ENCODE measurements around the gene CYGB. TPM values are rescaled to one million over a fixed set of nuclear protein-coding genes. Genes with fewer than 3 reads are reported as not detected.

The CYGB gene
- 9.2 and 10.0 TPM in 2 replicates for total RNA-seq

DNA sequence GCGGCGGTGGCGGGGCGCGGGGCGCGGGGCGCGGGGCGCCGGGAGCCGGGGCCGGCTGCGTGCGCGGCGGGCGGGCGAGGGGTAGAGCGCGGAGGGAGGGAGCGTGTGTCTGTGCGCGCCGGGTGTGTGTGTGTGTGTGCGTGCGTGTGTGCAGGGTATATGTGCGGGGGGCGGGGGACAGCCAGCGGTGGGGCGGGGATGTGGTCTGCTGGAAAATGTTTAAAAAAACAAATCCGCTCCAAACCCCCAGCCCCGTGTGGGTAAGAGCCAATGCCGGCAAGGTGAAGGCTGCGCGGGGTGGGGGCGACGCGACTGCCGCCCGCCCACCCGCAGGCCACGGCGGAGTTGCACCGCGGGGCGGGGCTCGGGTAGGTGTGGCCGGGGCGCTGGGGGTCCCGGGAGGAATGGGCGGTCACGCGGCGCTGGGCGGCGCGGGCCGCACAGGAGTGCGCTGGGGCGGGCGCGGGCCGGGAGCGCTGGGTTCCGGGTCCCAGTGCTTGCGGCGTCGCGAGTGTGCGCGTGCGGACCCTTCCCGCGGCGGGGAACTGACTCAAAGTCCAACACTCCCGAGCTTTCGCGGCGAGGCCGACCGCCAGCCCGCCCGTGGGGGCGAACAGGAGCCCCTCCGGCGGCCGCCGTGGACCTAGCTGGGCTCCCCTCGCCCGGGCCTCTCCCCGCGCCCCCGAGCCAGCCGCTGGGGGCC, at the start of gene CYGB:
Gene CYGB, minus strand, starts transcription at position 132 of the 703 bp plus-strand sequence. CDS start 167 bp downstream, outside the sequence.

DNA sequence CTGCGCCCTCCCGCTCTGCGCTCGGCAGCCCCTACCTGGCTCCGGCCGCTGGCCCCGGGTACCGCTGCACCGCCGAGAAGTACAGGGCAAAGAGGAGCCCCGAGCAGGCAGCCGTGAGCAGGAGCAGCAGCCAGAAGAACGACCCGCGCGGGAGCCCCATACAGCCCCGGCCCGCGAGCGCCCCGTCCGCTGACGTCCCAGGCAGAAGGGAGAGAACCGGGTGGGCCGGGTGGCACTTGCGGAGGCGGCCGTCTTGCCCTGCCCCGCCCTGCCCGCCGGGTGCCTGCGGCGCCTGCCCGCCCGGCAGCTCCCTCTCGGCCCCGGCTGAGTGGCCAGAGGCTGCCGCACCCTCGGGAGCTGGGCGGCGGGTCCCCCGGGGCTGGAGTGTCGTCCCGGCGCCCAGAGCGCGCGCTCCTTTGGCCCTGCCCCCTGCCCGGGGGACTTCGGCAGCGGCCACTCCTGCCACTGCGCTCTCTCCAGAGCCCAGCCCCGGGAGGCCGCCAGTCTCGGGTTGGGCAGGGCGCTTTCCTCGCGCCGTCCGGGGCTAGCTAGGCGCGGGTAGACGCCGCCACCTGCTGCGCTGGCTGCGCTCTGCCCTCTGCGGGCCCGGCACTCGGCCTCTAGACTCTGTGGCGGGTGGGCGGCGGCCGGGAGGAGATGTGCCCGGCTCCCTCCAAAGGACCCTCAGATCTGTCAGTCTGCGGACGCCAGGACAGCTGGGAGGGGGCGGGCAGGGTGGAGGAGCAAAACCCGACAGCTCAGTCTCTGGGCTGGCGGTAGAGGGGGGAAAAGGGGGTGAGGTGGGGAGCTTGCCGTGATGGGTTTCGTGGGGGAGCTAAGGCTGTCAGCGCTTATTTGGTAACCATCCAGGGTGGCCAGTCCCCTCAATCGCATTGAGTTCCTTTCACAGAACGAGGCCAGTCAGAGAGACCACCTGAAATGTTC, 48.4 kb upstream of the CYGB start, which contains the start of gene ST6GALNAC2:
Gene ST6GALNAC2, minus strand, starts transcription at position 212 of the 945 bp plus-strand sequence. Its CDS starts 52 bp downstream, at position 160.

GRCh38 chr17:76539631-76540271, 2.2 kb upstream of the CYGB start, which contains the start of gene PRCD:
Gene PRCD, plus strand, starts transcription at chr17:76540044. Its CDS starts 98 bp downstream, at chr17:76540142.

DNA sequence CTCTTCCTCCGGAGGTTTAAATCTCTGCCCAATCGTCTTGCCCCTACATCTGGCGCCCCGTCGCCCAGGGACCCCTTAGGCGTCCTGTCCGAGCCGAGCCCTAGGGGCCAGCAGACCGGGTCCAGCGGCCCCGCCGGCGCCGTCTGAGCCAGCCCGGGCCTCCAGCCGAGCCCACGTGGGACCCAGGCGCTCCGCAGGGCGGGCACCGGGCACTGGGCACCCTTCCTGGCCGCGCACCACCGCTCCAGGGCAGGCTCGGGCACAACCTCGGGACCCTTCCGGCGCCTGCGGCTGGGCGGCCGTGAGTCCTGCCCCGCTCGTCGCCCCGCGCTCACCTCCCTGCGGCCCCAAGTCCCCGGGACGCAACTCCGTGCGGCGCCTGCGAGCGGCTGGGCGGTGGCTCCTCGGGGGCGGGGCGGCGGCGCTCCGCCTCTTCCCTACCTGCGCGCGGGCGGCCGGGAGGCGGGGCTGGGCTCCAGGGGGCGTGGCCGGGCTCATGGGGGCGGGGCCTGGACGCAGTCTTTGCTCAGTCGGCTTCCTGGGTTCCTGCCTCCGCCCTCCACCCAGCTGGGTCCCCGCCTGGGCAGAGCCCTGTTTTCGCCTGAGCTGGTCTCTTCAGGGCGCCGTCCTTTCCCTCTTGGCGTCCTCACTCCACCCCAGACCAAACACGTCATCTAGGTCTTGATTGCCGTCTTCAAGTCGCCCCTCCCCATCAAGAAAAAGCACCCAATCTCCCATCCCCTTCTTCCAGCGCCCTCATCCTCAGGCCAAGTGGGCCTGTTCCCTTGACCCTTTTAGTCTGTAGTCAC, 36.3 kb downstream of the CYGB start, which contains the start of gene RHBDF2:
Gene RHBDF2, minus strand, starts transcription at position 406 of the 809 bp plus-strand sequence. CDS start 19,899 bp downstream, outside the sequence.

Other genes starting within 250 kb of the CYGB start
- gene QRICH2, start 229.4 kb downstream of the CYGB start, total RNA-seq: 1.7 and 5.1 TPM in 2 replicates
- 28.4 and 55.9 TPM in 2 replicates for gene PRPSAP1, start 183.8 kb downstream of the CYGB start, total RNA-seq
- 70.4 and 72.0 TPM in 2 replicates for gene SPHK1, start 153.1 kb downstream of the CYGB start, total RNA-seq
- gene UBE2O, start 84.6 kb downstream of the CYGB start, total RNA-seq: 16.1 and 43.6 TPM in 2 replicates
- not detected in 2 replicates for gene AANAT, start 70.1 kb downstream of the CYGB start, total RNA-seq
- gene RHBDF2, start 36.3 kb downstream of the CYGB start, total RNA-seq: 15.4 and 69.8 TPM in 2 replicates
- 0.34 and 3.3 TPM in 2 replicates for gene PRCD, start 2.3 kb upstream of the CYGB start, total RNA-seq
- gene ST6GALNAC2, start 48.2 kb upstream of the CYGB start, total RNA-seq: 76.9 and 114 TPM in 2 replicates
- 1.7 and 9.3 TPM in 2 replicates for gene ST6GALNAC1, start 106.0 kb upstream of the CYGB start, total RNA-seq
- 87.8 and 102 TPM in 2 replicates for gene MXRA7, start 173.3 kb upstream of the CYGB start, total RNA-seq
- 18.8 and 22.8 TPM in 2 replicates for gene JMJD6, start 188.9 kb upstream of the CYGB start, total RNA-seq
- gene METTL23, start 189.1 kb upstream of the CYGB start, total RNA-seq: 26.1 and 34.5 TPM in 2 replicates
- gene SRSF2, start 199.6 kb upstream of the CYGB start, total RNA-seq: 64.9 and 111 TPM in 2 replicates
- 20.5 and 29.2 TPM in 2 replicates for gene MFSD11, start 200.4 kb upstream of the CYGB start, total RNA-seq

All from nasal cavity respiratory epithelium epithelial cell of viscerocranial mucosa (primary cell).